MCF 10A (cell line): ENCODE results near the gene OR13C2. TPM values are rescaled to one million over a fixed set of nuclear protein-coding genes. Genes with fewer than 3 reads are reported as not detected.
A peak's percentile ranks its signal among the peaks of the same experiment; 100 is the strongest.

Source experiments
- BruUV-seq: library from RNA; stranded (reverse); fragments of 400-500 nt; replicated peaks from 2 replicates; lab custom pipeline; 2021; lab: Mats Ljungman, UMichigan
- CTCF ChIA-PET: fragments of 300-600 bp; sonication (Branson Sonifier 250); formaldehyde crosslinking; extraction: SDS; loops from one replicate; lab custom pipeline; 2021; ENCODE audit warnings: antibody characterized with exemption, inconsistent platforms; lab: Yijun Ruan, JAX
- POLR2A ChIA-PET: fragments of 300-600, 350-650 bp; sonication (Branson Sonifier 250); formaldehyde crosslinking; extraction: SDS; loops from one replicate; lab custom pipeline; 2020; ENCODE audit warnings: antibody characterized with exemption, inconsistent platforms; lab: Yijun Ruan, JAX
- DNase-seq: peaks from one replicate; pipeline ENCODE4 v3.0.0-alpha.2; 2018; ENCODE audit not compliant: unreplicated experiment
- H3K27ac Mint-ChIP-seq: one replicate; pipeline ENCODE4 v1.8.0; 2022; ENCODE audit warnings: mild to moderate bottlenecking, low read depth, mixed read lengths; ENCODE audit not compliant: unreplicated experiment
- H3K27me3 Mint-ChIP-seq: one replicate; pipeline ENCODE4 v1.8.0; 2022; ENCODE audit warnings: mixed read lengths; ENCODE audit not compliant: insufficient read depth, unreplicated experiment
- H3K36me3 Mint-ChIP-seq: one replicate; pipeline ENCODE4 v1.8.0; 2022; ENCODE audit warnings: mild to moderate bottlenecking, moderate library complexity, mixed read lengths; ENCODE audit not compliant: insufficient read depth, unreplicated experiment
- H3K4me1 Mint-ChIP-seq: one replicate; pipeline ENCODE4 v1.8.0; 2022; ENCODE audit warnings: mixed read lengths; ENCODE audit not compliant: insufficient read depth, unreplicated experiment
- H3K4me3 Mint-ChIP-seq: one replicate; pipeline ENCODE4 v1.8.0; 2022; ENCODE audit warnings: mild to moderate bottlenecking, moderate library complexity, mixed read lengths; ENCODE audit not compliant: unreplicated experiment
- H3K9me3 Mint-ChIP-seq: one replicate; pipeline ENCODE4 v1.8.0; 2022; ENCODE audit warnings: mixed read lengths; ENCODE audit not compliant: unreplicated experiment
- intact Hi-C: fragments of 100-400 bp; cut with micrococcal nuclease; formaldehyde crosslinking; loops from 2 replicates; pipeline ENCODE4 v1.14.1; 2022
- total RNA-seq: library from RNA; stranded (reverse); gene quantifications from 2 replicates; pipeline ENCODE4 v1.2.3, GENCODE V29; 2022
- TF ChIP-seq, protein P1 (sequence below): fragments of 200-600 bp; IDR thresholded peaks from one replicate; pipeline ENCODE4 v1.8.0; 2022; ENCODE audit warnings: antibody characterized with exemption, mild to moderate bottlenecking; ENCODE audit not compliant: unreplicated experiment

The OR13C2 gene
- total RNA-seq, 1 experiment from 2014 or later = not detected

GRCh38 chr9:104617418-104617817 is 12.0 kb upstream of the OR13C2 start:
- DNase-seq = no peak
- no peaks in the 10 kb centered on the region for H3K27me3 Mint-ChIP-seq
- H3K9me3 Mint-ChIP-seq = no peaks in the 10 kb centered on the region
- H3K4me3 Mint-ChIP-seq = no peak overlapping the region
- intact Hi-C loops = no loop called here
- no TSS peak for BruUV-seq
- no peaks in the 10 kb centered on the region for H3K4me1 Mint-ChIP-seq
- no peaks in the 10 kb centered on the region for H3K36me3 Mint-ChIP-seq
- H3K27ac Mint-ChIP-seq = no peak overlapping the region
- POLR2A ChIA-PET = no interaction called here
- CTCF ChIA-PET = no interaction called here
- TF ChIP-seq, protein P1, sequence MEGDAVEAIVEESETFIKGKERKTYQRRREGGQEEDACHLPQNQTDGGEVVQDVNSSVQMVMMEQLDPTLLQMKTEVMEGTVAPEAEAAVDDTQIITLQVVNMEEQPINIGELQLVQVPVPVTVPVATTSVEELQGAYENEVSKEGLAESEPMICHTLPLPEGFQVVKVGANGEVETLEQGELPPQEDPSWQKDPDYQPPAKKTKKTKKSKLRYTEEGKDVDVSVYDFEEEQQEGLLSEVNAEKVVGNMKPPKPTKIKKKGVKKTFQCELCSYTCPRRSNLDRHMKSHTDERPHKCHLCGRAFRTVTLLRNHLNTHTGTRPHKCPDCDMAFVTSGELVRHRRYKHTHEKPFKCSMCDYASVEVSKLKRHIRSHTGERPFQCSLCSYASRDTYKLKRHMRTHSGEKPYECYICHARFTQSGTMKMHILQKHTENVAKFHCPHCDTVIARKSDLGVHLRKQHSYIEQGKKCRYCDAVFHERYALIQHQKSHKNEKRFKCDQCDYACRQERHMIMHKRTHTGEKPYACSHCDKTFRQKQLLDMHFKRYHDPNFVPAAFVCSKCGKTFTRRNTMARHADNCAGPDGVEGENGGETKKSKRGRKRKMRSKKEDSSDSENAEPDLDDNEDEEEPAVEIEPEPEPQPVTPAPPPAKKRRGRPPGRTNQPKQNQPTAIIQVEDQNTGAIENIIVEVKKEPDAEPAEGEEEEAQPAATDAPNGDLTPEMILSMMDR = no peak

- no peak overlapping the region for H3K4me3 Mint-ChIP-seq
- DNase-seq = no peak
Measured at GRCh38 chr9:104611213-104611612, 5.8 kb upstream of the OR13C2 start.

DNA sequence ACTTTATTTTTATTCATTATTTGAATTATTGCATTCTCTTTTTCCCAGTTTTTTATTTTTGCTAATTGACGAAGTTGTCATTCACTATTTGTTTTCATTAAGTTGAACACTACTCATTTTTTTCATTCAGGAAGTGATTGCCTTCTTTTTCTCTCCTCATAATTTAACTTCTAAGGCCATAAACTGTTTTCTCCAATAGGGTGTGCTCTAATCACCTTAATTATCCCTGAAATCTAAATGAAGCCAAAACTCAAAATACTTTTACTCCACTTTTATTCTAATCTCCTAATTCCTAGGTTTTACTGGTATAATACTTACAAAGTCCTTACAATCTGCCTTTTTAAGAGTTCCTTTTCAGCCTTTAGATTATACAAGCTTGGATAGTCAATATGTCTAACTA is 2.9 kb upstream of the OR13C2 start:
- H3K36me3 Mint-ChIP-seq = no peaks in the 10 kb centered on the region
- no peaks in the 10 kb centered on the region for H3K27me3 Mint-ChIP-seq
- no peak overlapping the region for H3K27ac Mint-ChIP-seq
- intact Hi-C loops = loop anchor here (10.0 kb wide), 1 partner anchor 136 kb away; the partner anchor contains the start of gene NIPSNAP3A
- DNase-seq = peak; percentile 12
- TF ChIP-seq, protein P1 = peak; percentile 17
- BruUV-seq = no TSS peak
- H3K4me3 Mint-ChIP-seq = no peak overlapping the region
- peaks cover 6% of the 10 kb centered on the region for H3K4me1 Mint-ChIP-seq
- POLR2A ChIA-PET = no interaction called here
- CTCF ChIA-PET = interaction anchor here (0.6 kb wide), 2 partner anchors 91 to 109 kb away, joined by 3 to 4 read pairs; no protein-coding TSS in a partner anchor
- no peaks in the 10 kb centered on the region for H3K9me3 Mint-ChIP-seq

More at GRCh38 chr9:104611213-104611612, 5.8 kb upstream of the OR13C2 start:
- intact Hi-C loops = no loop called here
- Mint-ChIP-seq H3K27ac (no peak overlapping the region), H3K4me1 (no peaks in the 10 kb centered on the region), H3K27me3 (no peaks in the 10 kb centered on the region), H3K9me3 (no peaks in the 10 kb centered on the region), H3K36me3 (no peaks in the 10 kb centered on the region)
- BruUV-seq = no TSS peak
- TF ChIP-seq, protein P1 = no peak
- ChIA-PET POLR2A (no interaction called here), CTCF (no interaction called here)

GRCh38 chr9:104606152-104606551 is 725 bp upstream of the OR13C2 start:
- DNase-seq = no peak
- Mint-ChIP-seq H3K36me3 (no peaks in the 10 kb centered on the region), H3K4me3 (no peak overlapping the region), H3K27me3 (no peaks in the 10 kb centered on the region), H3K9me3 (no peaks in the 10 kb centered on the region), H3K4me1 (peaks cover 6% of the 10 kb centered on the region), H3K27ac (no peak overlapping the region)
- intact Hi-C loops = loop anchor here (10.0 kb wide), 1 partner anchor 139 kb away; the partner anchor contains the start of gene NIPSNAP3A
- ChIA-PET POLR2A (interaction anchor here (0.6 kb wide), 1 partner anchor 119 kb away, joined by 4 read pairs; no protein-coding TSS in a partner anchor), CTCF (no interaction called here)
- no TSS peak for BruUV-seq
- TF ChIP-seq, protein P1 = no peak
